HepG2 (cell line): ENCODE results near the gene USH2A. TPM values are rescaled to one million over a fixed set of nuclear protein-coding genes. Genes with fewer than 3 reads are reported as not detected.

Experiments
- ATAC-seq: fragments of 200-7000 bp; cut with Tn5 transposase; 3 replicates; pipeline ENCODE4 v1.9.1; 2020; ENCODE audit warnings: mild to moderate bottlenecking, moderate library complexity
- BruUV-seq: library from RNA; stranded (reverse); fragments of 400-500 nt; replicated peaks from 2 replicates; lab custom pipeline; 2021; lab: Mats Ljungman, UMichigan
- CTCF ChIA-PET: fragments of 300-600 bp; formaldehyde crosslinking; extraction: SDS; loops from one replicate; lab custom pipeline; 2021; ENCODE audit warnings: low total read pairs, inconsistent platforms, low intra/inter-chr PET ratio; lab: Yijun Ruan, JAX
- POLR2A ChIA-PET: fragments of 350-600 bp; sonication (Branson Sonifier 250); formaldehyde crosslinking; loops from one replicate; lab custom pipeline; 2020; ENCODE audit warnings: antibody characterized with exemption, inconsistent platforms; lab: Yijun Ruan, JAX
- DNase-seq: peaks from one replicate; pipeline ENCODE4 v3.0.0-alpha.2; 2015; ENCODE audit warnings: low spot score
- FAIRE-seq: peaks from 3 replicates; lab custom pipeline; 2011; peaks lifted over from hg19 to GRCh38; lab: Jason Lieb, UNC
- H2AFZ ChIP-seq: one replicate; pipeline ENCODE4 v1.6.1; 2011; ENCODE audit warnings: low read length, inconsistent platforms
- H3K27ac ChIP-seq: fragments of 300-600 bp; 3 replicates; pipeline ENCODE4 v1.8.0; 2011; ENCODE audit warnings: mixed run types, mild to moderate bottlenecking, mixed read lengths, low read length, inconsistent platforms; ENCODE audit not compliant: insufficient read depth; ENCODE audit errors: extremely low read length
- H3K27me3 ChIP-seq, 2 experiments: fragments of 200-600 bp in 1 of 2; 2 replicates in 1 of 2; 3 replicates in 1 of 2; pipeline versions ENCODE4 v1.6.0 to v1.8.0; 2011; ENCODE audit warnings: low read length in 2 of 2, mild to moderate bottlenecking in 2 of 2, moderate library complexity in 2 of 2, inconsistent platforms in 1 of 2; ENCODE audit not compliant: insufficient read depth in 2 of 2, control insufficient read depth in 1 of 2
- H3K36me3 ChIP-seq, 2 experiments: fragments of 200-600 bp in 1 of 2; replicated peaks in 1 of 2; 2 replicates in 1 of 2; 3 replicates in 1 of 2; pipeline versions ENCODE4 v1.5.1 to v1.8.0; 2011; ENCODE audit warnings: low read length in 2 of 2, inconsistent platforms in 1 of 2; ENCODE audit not compliant: insufficient read depth in 2 of 2, control insufficient read depth in 1 of 2
- H3K4me1 ChIP-seq: 2 replicates; pipeline ENCODE4 v1.5.1; 2012; ENCODE audit warnings: low read length, inconsistent platforms; ENCODE audit not compliant: insufficient read depth
- H3K4me2 ChIP-seq: 2 replicates; pipeline ENCODE4 v1.6.0; 2011; ENCODE audit warnings: low read depth, low read length, inconsistent platforms
- H3K4me3 ChIP-seq, 3 experiments: fragments of 200-600 bp in 1 of 3; sonication (generic), shearing (Covaris generic) in 1 of 3; replicated peaks in 1 of 3; 2 replicates each; pipeline ENCODE4 v1.5.1; 2011 to 2016; ENCODE audit warnings: low read length in 3 of 3, inconsistent platforms in 2 of 3, low read depth in 2 of 3, mild to moderate bottlenecking in 2 of 3, control low read depth in 1 of 3, mixed read lengths in 1 of 3; ENCODE audit not compliant: insufficient read depth in 1 of 3
- H3K79me2 ChIP-seq: one replicate; pipeline ENCODE4 v1.6.1; 2011; ENCODE audit warnings: low read length, inconsistent platforms; ENCODE audit not compliant: insufficient read depth
- H3K9ac ChIP-seq: 2 replicates; pipeline ENCODE4 v1.6.0; 2011; ENCODE audit warnings: mild to moderate bottlenecking, low read depth, low read length, inconsistent platforms; ENCODE audit not compliant: insufficient read depth
- H3K9me3 ChIP-seq: 2 replicates; pipeline ENCODE4 v1.5.1; 2012; ENCODE audit warnings: mild to moderate bottlenecking, low read length
- H4K20me1 ChIP-seq: 2 replicates; pipeline ENCODE4 v1.6.0; 2011; ENCODE audit warnings: inconsistent platforms, mild to moderate bottlenecking, low read length, moderate library complexity; ENCODE audit not compliant: insufficient read depth
- MXD4 ChIP-seq: IDR thresholded peaks from 2 replicates; pipeline ENCODE4 v1.6.1; 2016; ENCODE audit warnings: mild to moderate bottlenecking, missing biosample characterization, missing genetic modification reagents
- SIX1 ChIP-seq: sonication (generic); formaldehyde crosslinking; IDR thresholded peaks from 2 replicates; pipeline ENCODE4 v1.4.0; 2020; ENCODE audit warnings: missing genetic modification reagents, borderline replicate concordance
- ZFP36 ChIP-seq: fragments of 150-350 bp; IDR thresholded peaks from 2 replicates; pipeline ENCODE4 v1.6.1; 2018; ENCODE audit warnings: borderline replicate concordance, low read length, low read depth; ENCODE audit not compliant: partially characterized antibody
- ZNF317 ChIP-seq: sonication (generic); formaldehyde crosslinking; IDR thresholded peaks from 2 replicates; pipeline ENCODE4 v1.5.0; 2020; ENCODE audit warnings: mild to moderate bottlenecking, missing genetic modification reagents
- ZNF646 ChIP-seq: sonication (generic); formaldehyde crosslinking; IDR thresholded peaks from 2 replicates; pipeline ENCODE4 v1.9.0; 2021; ENCODE audit warnings: mild to moderate bottlenecking, missing genetic modification reagents
- in situ Hi-C: cut with HindIII; loops from 2 replicates; pipeline ENCODE4 v1.10.0; 2017; ENCODE audit warnings: low pct_unique_long_range_greater_than_20kb; ENCODE audit not compliant: extremely low pct_ligation_motif_present
- intact Hi-C: fragments of 100-400 bp; cut with micrococcal nuclease; formaldehyde crosslinking; loops from one replicate; pipeline ENCODE4 v1.10.0; 2022; ENCODE audit not compliant: unreplicated experiment
- polyA plus RNA-seq, 8 experiments: library from polyadenylated mRNA; depleted of rRNA in 3 of 8; stranded (reverse) in 7 of 8; unstranded in 1 of 8; fragments of >200 nt; fragmentation: Illumina TruSeq in 4 of 8; extraction: Trizol in 4 of 8; gene quantifications; 2 replicates each; pipeline versions ENCODE4 v1.2.1 to v1.2.3, GENCODE V29; 2011 to 2016; ENCODE audit warnings: low read depth in 4 of 8, missing spikeins in 1 of 8, mixed read lengths in 1 of 8; ENCODE audit not compliant: insufficient read depth in 1 of 8
- total RNA-seq, 5 experiments: library from RNA; depleted of rRNA; stranded (reverse); fragments of >200 nt; fragmentation: Illumina TruSeq; extraction: Trizol; gene quantifications; 2 replicates each; pipeline ENCODE4 v1.2.3, GENCODE V29; 2016; ENCODE audit warnings: low read depth in 1 of 5

USH2A gene
- total and polyA plus RNA-seq, 2 of the 13 experiments (the other 11 are each of a cell fraction or from before 2014, with no cell fraction given) = 0.02 TPM; not detected in 1

- TF ChIP-seq ZNF646 (CRISPR knock-in tag) = no peak
- TF ChIP-seq ZFP36 = no peak
These were observed 352.0 kb downstream of the USH2A start (continued) for GRCh38 chr1:216071262-216071661.

- no peak overlapping the region for H3K9ac ChIP-seq
- no peaks in the 10 kb centered on the region for H3K9me3 ChIP-seq
- H3K4me3 ChIP-seq = no peak overlapping the region
- ATAC-seq (no peak), DNase-seq (no peak), FAIRE-seq (no peak)
- BruUV-seq = no TSS peak
- H3K4me1 ChIP-seq = no peaks in the 10 kb centered on the region
- CTCF ChIA-PET = no interaction called here
- no peaks in the 10 kb centered on the region for H3K79me2 ChIP-seq
- no peak overlapping the region for H3K27ac ChIP-seq
- TF ChIP-seq SIX1 (CRISPR knock-in tag) = no peak
- no peak for TF ChIP-seq ZNF317
- no peak for TF ChIP-seq MXD4 (CRISPR knock-in tag)
- H3K36me3 ChIP-seq = no peaks in the 10 kb centered on the region
- intact Hi-C loops (no loop called here), in situ Hi-C loops (no loop called here)
- POLR2A ChIA-PET = no interaction called here
- H4K20me1 ChIP-seq = no peaks in the 10 kb centered on the region
- no peaks in the 10 kb centered on the region for H3K27me3 ChIP-seq
- H2AFZ ChIP-seq = no peak overlapping the region
- H3K4me2 ChIP-seq = no peak overlapping the region
These were observed 358.6 kb downstream of the USH2A start for GRCh38 chr1:216064643-216065042.
